Endothelial cell of umbilical vein (primary cell): ENCODE data around the gene CCDC188. TPM values are rescaled to one million over a fixed set of nuclear protein-coding genes. Genes with fewer than 3 reads are reported as not detected.

Source experiments
- BruUV-seq: library from RNA; stranded (reverse); fragments of 400-500 nt; replicated peaks from 2 replicates; lab custom pipeline; 2021; lab: Mats Ljungman, UMichigan
- CTCF ChIA-PET: fragments of 300-600, 350-600 bp; sonication (Branson Sonifier 250); formaldehyde crosslinking; loops from one replicate; lab custom pipeline; 2021; ENCODE audit warnings: antibody characterized with exemption, inconsistent platforms; lab: Charles Lee
- POLR2A ChIA-PET: fragments of 300-600, 350-600 bp; sonication (Branson Sonifier 250); formaldehyde crosslinking; loops from one replicate; lab custom pipeline; 2021; ENCODE audit warnings: antibody characterized with exemption, inconsistent platforms; lab: Charles Lee
- DNase-seq: peaks from one replicate; pipeline ENCODE4 v3.0.0-alpha.2; 2011; ENCODE audit warnings: low read depth, low spot score
- FAIRE-seq: peaks from 2 replicates; lab custom pipeline; 2011; peaks lifted over from hg19 to GRCh38; lab: Jason Lieb, UNC
- H2AFZ ChIP-seq: 2 replicates; pipeline ENCODE4 v1.6.0; 2012; ENCODE audit warnings: low read depth, low read length, control low read depth, inconsistent platforms
- H3K27ac ChIP-seq: 2 replicates; pipeline ENCODE4 v1.5.1; 2011; ENCODE audit warnings: low read depth, mild to moderate bottlenecking, control low read depth, low read length, moderate library complexity; ENCODE audit not compliant: insufficient read depth
- H3K27me3 ChIP-seq, 2 experiments: 2 replicates each; pipeline versions ENCODE4 v1.6.0 to v1.6.1; 2011; ENCODE audit warnings: low read length in 2 of 2, mixed read lengths in 1 of 2; ENCODE audit not compliant: control insufficient read depth in 2 of 2, insufficient read depth in 2 of 2
- H3K36me3 ChIP-seq, 2 experiments: 2 replicates in 1 of 2; 3 replicates in 1 of 2; pipeline ENCODE4 v1.5.1; 2011; ENCODE audit warnings: low read length in 2 of 2, mild to moderate bottlenecking in 1 of 2, moderate library complexity in 1 of 2; ENCODE audit not compliant: control insufficient read depth in 2 of 2, insufficient read depth in 2 of 2; ENCODE audit errors: extremely low read depth in 1 of 2
- H3K4me1 ChIP-seq: 3 replicates; pipeline ENCODE4 v1.5.1; 2011; ENCODE audit warnings: mild to moderate bottlenecking, low read length; ENCODE audit not compliant: control insufficient read depth, insufficient read depth; ENCODE audit errors: extremely low read depth
- H3K4me2 ChIP-seq: 2 replicates; pipeline ENCODE4 v1.6.1; 2011; ENCODE audit warnings: low read length, control low read depth, mixed read lengths; ENCODE audit not compliant: insufficient read depth
- H3K4me3 ChIP-seq, 3 experiments: fragments of 200-600 bp in 1 of 3; sonication (generic), shearing (Covaris generic) in 1 of 3; replicated peaks in 1 of 3; 2 replicates each; pipeline ENCODE4 v1.5.1; 2011 to 2016; ENCODE audit warnings: control low read depth in 3 of 3, low read length in 3 of 3, mild to moderate bottlenecking in 2 of 3, inconsistent platforms in 1 of 3, low read depth in 1 of 3, moderate library complexity in 1 of 3; ENCODE audit not compliant: insufficient read depth in 1 of 3
- H3K79me2 ChIP-seq: 2 replicates; pipeline ENCODE4 v1.6.0; 2012; ENCODE audit warnings: low read length, inconsistent platforms; ENCODE audit not compliant: control insufficient read depth, insufficient read depth
- H3K9ac ChIP-seq: replicated peaks from 2 replicates; pipeline ENCODE3; 2011; ENCODE audit warnings: low read length, control low read depth; ENCODE audit not compliant: insufficient read depth; ENCODE audit errors: extremely low read depth
- H3K9me1 ChIP-seq: replicated peaks from 3 replicates; pipeline ENCODE4 v1.6.0; 2011; ENCODE audit warnings: mild to moderate bottlenecking, low read length; ENCODE audit not compliant: control insufficient read depth, insufficient read depth; ENCODE audit errors: extremely low read depth
- H3K9me3 ChIP-seq: replicated peaks from 2 replicates; pipeline ENCODE4 v1.5.1; 2012; ENCODE audit warnings: low read length, inconsistent platforms; ENCODE audit not compliant: control insufficient read depth, insufficient read depth
- H4K20me1 ChIP-seq: replicated peaks from 2 replicates; pipeline ENCODE3; 2011; ENCODE audit warnings: mild to moderate bottlenecking, low read length; ENCODE audit not compliant: control insufficient read depth, insufficient read depth; ENCODE audit errors: extremely low read depth
- EZH2 ChIP-seq: IDR thresholded peaks from 2 replicates; pipeline ENCODE4 v1.6.1; 2012; ENCODE audit warnings: borderline replicate concordance, low read depth, mild to moderate bottlenecking, moderate library complexity, low read length, inconsistent platforms; ENCODE audit not compliant: severe bottlenecking
- JUN ChIP-seq: IDR thresholded peaks from 2 replicates; pipeline ENCODE4 v1.6.1; 2011; ENCODE audit warnings: borderline replicate concordance, low read depth; ENCODE audit not compliant: insufficient read length, insufficient read depth
- dilution Hi-C: fragments of 300-500 bp; cut with MboI; formaldehyde crosslinking; loops from one replicate; pipeline ENCODE4 v1.15.0; 2019; ENCODE audit warnings: low sequenced_read_pairs; ENCODE audit not compliant: extremely low pct_ligation_motif_present
- intact Hi-C: fragments of 100-400 bp; cut with micrococcal nuclease; formaldehyde crosslinking; loops from one replicate; pipeline ENCODE4 v1.10.0; 2022
- polyA plus RNA-seq, 4 experiments: library from polyadenylated mRNA; depleted of rRNA in 3 of 4; stranded (reverse) in 3 of 4; unstranded in 1 of 4; fragments of >200 nt; gene quantifications; 2 replicates each; pipeline versions ENCODE4 v1.2.1 to v1.2.3, GENCODE V29; 2011 to 2012; ENCODE audit warnings: missing spikeins in 1 of 4
- total RNA-seq: library from RNA; stranded (reverse); gene quantifications from 2 replicates; pipeline ENCODE4 v1.2.3, GENCODE V29; 2021
- TF ChIP-seq, protein P1 (sequence below), 2 donors: IDR thresholded peaks; 1 replicate in 1 of 2; 2 replicates in 1 of 2; pipeline ENCODE4 v1.5.1; 2011; ENCODE audit warnings: low read length in 2 of 2, mild to moderate bottlenecking in 2 of 2, moderate library complexity in 2 of 2, control low read depth in 1 of 2, inconsistent platforms in 1 of 2, low read depth in 1 of 2; ENCODE audit not compliant: insufficient read depth in 1 of 2; ENCODE audit errors: extremely low read depth in 1 of 2

The CCDC188 gene
- total and polyA plus RNA-seq, 2 donors (not counting 3 experiments of a cell fraction or from before 2014, with no cell fraction given) = 9.4 to 9.8 TPM

DNA sequence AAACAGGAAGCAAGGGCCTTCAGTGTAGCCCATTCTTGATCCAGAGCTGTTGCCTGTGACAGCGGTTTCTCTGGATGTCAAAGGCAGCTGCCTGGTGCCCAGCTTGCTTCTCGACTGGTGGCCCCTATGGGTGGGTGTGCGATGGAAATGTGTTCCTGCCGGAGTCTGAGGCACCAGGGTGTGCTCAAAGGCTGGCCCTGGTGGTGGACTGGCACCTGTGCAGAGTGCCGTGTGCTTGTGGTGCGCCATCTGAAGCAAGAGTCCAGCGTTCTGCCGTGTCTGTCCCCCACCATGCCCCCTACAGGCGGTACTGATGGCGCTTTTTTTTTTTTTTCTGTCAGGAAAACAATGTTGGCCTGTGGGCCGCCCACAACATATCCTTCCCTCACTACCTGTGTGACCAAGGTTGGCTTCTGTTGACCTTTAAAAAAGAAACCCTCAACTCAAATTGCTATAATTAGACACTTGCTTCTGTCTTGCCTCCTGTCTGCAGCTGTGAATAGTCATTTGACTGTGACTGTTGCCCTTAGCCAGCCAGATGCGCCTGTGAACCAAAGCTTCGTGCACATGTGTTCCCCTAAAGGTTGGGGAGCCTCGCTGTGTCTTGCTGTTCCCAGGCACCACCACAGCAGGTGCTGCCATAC is 39.7 kb downstream of the CCDC188 start:
- TF ChIP-seq, protein P1, sequence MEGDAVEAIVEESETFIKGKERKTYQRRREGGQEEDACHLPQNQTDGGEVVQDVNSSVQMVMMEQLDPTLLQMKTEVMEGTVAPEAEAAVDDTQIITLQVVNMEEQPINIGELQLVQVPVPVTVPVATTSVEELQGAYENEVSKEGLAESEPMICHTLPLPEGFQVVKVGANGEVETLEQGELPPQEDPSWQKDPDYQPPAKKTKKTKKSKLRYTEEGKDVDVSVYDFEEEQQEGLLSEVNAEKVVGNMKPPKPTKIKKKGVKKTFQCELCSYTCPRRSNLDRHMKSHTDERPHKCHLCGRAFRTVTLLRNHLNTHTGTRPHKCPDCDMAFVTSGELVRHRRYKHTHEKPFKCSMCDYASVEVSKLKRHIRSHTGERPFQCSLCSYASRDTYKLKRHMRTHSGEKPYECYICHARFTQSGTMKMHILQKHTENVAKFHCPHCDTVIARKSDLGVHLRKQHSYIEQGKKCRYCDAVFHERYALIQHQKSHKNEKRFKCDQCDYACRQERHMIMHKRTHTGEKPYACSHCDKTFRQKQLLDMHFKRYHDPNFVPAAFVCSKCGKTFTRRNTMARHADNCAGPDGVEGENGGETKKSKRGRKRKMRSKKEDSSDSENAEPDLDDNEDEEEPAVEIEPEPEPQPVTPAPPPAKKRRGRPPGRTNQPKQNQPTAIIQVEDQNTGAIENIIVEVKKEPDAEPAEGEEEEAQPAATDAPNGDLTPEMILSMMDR (IDR thresholded peaks at IDR 0.05; ENCODE audit: extremely low read depth in 1 of 2, insufficient read depth in 1 of 2, low read depth in 1 of 2, low read length in 2 of 2) = peak; percentile 56 to 61
- TF ChIP-seq EZH2 (no peak), JUN (no peak)
- Histone ChIP-seq H3K27me3 (no peaks in the 10 kb centered on the region), H3K79me2 (peaks cover 16% of the 10 kb centered on the region), H4K20me1 (no peaks in the 10 kb centered on the region), H3K4me3 (no peak overlapping the region), H3K4me2 (no peak overlapping the region), H2AFZ (no peak overlapping the region), H3K36me3 (peaks cover 13 to 61% of the 10 kb centered on the region in 2 experiments), H3K9me3 (no peaks in the 10 kb centered on the region), H3K9me1 (no peaks in the 10 kb centered on the region), H3K9ac (no peak overlapping the region), H3K4me1 (peaks cover 5% of the 10 kb centered on the region), H3K27ac (no peak overlapping the region)
- FAIRE-seq (peak; percentile 37), DNase-seq (peak; percentile 23)
- no TSS peak for BruUV-seq
- CTCF ChIA-PET = interaction anchor here (1.5 kb wide), 1 partner anchor 89 kb away, joined by 3 read pairs; no protein-coding TSS in a partner anchor
- intact Hi-C loops = no loop called here
- POLR2A ChIA-PET = interaction anchor here (0.6 kb wide), 1 partner anchor 9 kb away, joined by 3 read pairs; no protein-coding TSS in a partner anchor
- dilution Hi-C loops = no loop called here
